Measurements from ENCODE around the gene LTBP1. TPM values are rescaled to one million over a fixed set of nuclear protein-coding genes. Genes with fewer than 3 reads are reported as not detected.

LTBP1 gene
- total RNA-seq, 6 experiments from 2014 or later: 260 to 409 (median 335) TPM

DNA sequence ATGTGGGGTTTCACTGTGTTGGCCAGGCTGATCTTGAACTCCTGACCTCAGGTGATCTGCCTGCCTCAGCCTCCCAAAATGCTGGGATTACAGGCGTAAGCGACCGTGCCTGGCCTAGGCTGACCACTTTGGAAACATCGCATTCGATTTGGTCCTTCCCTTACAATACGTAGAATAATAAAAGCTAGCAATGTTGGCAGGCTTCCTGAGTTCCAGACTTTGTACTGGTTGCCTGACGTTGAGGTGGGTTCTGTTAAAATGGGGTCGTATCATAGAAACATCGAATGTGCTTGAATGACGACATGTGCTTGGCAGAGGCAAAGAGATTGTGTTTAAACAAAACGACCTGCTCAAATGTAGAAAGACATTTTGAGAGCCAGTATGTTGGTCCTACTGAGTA lies 56.1 kb downstream of the LTBP1 start:
- H3K36me3 Mint-ChIP-seq (ENCODE audit: low read depth): no peaks in the 10 kb centered on the region
- H3K4me1 Mint-ChIP-seq (ENCODE audit: low read depth): peaks cover 28% of the 10 kb centered on the region
- H3K4me3 Mint-ChIP-seq: no peak overlapping the region
- peaks cover 3% of the 10 kb centered on the region; the same call in 1 of the 2 replicates for H3K27me3 Mint-ChIP-seq (ENCODE audit: insufficient read depth)
- no peak for DNase-seq
- H3K9me3 Mint-ChIP-seq: no peaks in the 10 kb centered on the region
- no peak overlapping the region for H3K27ac Mint-ChIP-seq
- TF ChIP-seq, protein P1, sequence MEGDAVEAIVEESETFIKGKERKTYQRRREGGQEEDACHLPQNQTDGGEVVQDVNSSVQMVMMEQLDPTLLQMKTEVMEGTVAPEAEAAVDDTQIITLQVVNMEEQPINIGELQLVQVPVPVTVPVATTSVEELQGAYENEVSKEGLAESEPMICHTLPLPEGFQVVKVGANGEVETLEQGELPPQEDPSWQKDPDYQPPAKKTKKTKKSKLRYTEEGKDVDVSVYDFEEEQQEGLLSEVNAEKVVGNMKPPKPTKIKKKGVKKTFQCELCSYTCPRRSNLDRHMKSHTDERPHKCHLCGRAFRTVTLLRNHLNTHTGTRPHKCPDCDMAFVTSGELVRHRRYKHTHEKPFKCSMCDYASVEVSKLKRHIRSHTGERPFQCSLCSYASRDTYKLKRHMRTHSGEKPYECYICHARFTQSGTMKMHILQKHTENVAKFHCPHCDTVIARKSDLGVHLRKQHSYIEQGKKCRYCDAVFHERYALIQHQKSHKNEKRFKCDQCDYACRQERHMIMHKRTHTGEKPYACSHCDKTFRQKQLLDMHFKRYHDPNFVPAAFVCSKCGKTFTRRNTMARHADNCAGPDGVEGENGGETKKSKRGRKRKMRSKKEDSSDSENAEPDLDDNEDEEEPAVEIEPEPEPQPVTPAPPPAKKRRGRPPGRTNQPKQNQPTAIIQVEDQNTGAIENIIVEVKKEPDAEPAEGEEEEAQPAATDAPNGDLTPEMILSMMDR (IDR thresholded peaks at IDR 0.05): no peak

DNA sequence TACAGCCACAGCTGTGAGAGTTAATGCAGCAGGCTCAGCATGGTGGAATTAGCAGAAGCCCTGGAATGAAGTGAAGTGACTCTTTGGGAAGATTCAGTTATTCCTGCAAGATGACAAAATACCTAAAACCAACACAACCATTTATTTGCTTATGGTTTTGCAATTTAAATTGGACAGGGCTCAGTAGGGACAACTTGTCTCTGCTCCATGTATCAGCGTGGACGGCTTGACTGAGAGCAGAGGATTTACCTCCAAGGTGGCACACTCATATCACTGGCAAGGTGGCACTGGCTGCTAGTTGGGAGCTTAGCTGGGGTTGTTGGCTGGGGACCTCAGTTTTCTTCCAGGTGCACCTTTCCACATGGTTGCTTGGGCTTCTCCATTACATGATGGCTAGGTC lies 58.3 kb downstream of the LTBP1 start:
- Mint-ChIP-seq H3K4me3 (no peak overlapping the region), H3K4me1 (ENCODE audit: low read depth) (peaks cover 30% of the 10 kb centered on the region), H3K9me3 (no peaks in the 10 kb centered on the region), H3K27ac (no peak overlapping the region), H3K36me3 (ENCODE audit: low read depth) (no peaks in the 10 kb centered on the region), H3K27me3 (ENCODE audit: insufficient read depth) (peaks cover 3% of the 10 kb centered on the region; the same call in 1 of the 2 replicates)
- no peak for DNase-seq
- TF ChIP-seq, protein P1 (IDR thresholded peaks at IDR 0.05): no peak

DNA sequence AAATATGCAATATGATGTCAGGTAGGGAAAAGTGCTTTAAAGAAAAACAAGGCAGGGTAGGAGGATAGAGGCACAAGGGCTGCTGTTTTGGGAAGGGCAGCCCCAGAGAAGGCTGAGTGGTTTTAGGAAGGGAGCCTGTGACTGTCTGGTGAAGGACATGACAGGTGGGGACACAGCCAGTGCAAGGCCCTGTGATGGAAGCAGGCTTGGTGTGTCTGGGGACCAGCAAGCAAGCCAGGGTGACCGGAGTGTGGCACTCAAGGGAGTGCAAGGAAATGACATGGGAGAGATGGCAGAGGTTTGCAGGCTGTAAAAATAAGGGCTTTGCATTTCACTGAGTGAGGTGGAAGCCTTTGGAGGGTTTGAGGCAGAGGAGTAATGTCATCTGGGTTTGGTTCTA lies 62.0 kb downstream of the LTBP1 start:
- Mint-ChIP-seq H3K9me3 (no peaks in the 10 kb centered on the region), H3K4me3 (no peak overlapping the region), H3K4me1 (ENCODE audit: low read depth) (peaks cover 29% of the 10 kb centered on the region), H3K27ac (no peak overlapping the region), H3K27me3 (ENCODE audit: insufficient read depth) (no peaks in the 10 kb centered on the region), H3K36me3 (ENCODE audit: low read depth) (no peaks in the 10 kb centered on the region)
- TF ChIP-seq, protein P1 (IDR thresholded peaks at IDR 0.05): no peak
- DNase-seq: no peak

DNA sequence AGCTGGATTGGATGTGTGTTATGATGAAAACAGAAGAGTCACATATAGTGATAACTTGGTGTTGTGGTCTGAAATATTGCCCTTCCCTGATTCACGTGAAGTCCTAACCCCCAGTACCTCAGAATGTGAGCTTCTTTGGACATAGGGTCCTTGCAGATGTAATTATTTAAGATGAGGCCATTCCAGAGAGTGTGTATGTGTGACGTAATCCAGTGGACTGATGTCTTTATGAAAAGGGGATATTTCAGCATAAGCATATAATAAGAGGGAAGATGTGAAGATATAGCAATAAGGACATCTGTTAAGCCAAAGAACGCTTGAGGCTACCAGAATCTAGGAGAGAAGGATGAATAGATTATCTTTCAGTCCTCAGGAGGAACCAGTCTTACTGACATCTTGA lies 62.5 kb downstream of the LTBP1 start:
- Mint-ChIP-seq H3K36me3 (ENCODE audit: low read depth) (no peaks in the 10 kb centered on the region), H3K27ac (no peak overlapping the region), H3K9me3 (no peaks in the 10 kb centered on the region), H3K4me1 (ENCODE audit: low read depth) (peaks cover 35% of the 10 kb centered on the region), H3K27me3 (ENCODE audit: insufficient read depth) (no peaks in the 10 kb centered on the region), H3K4me3 (no peak overlapping the region)
- no peak for DNase-seq
- TF ChIP-seq, protein P1 (IDR thresholded peaks at IDR 0.05): no peak

DNA sequence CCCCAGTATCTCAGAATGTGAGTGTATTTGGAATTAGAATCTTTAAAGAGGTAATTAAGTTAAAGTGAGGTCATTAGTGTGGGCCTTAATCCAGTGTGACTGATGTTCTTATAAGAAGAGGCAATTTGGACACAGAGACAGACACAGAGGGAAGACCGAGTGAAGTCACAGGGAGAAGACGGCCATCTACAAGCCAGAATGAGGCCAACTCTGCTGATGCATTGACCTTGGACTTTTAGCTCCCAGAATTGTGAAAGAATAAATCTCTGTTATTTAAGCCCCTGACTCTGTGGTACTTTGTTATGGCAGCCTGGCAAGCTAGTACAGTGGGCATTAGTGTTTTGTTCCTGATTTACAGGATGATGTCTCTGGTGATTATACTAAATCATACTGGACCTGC lies 64.6 kb downstream of the LTBP1 start:
- Mint-ChIP-seq H3K27me3 (ENCODE audit: insufficient read depth) (no peaks in the 10 kb centered on the region), H3K4me3 (no peak overlapping the region), H3K9me3 (peaks cover 5% of the 10 kb centered on the region), H3K27ac (no peak overlapping the region), H3K4me1 (ENCODE audit: low read depth) (peaks cover 56% of the 10 kb centered on the region), H3K36me3 (ENCODE audit: low read depth) (peaks cover 5% of the 10 kb centered on the region)
- DNase-seq: no peak
- TF ChIP-seq, protein P1 (IDR thresholded peaks at IDR 0.05): no peak

DNA sequence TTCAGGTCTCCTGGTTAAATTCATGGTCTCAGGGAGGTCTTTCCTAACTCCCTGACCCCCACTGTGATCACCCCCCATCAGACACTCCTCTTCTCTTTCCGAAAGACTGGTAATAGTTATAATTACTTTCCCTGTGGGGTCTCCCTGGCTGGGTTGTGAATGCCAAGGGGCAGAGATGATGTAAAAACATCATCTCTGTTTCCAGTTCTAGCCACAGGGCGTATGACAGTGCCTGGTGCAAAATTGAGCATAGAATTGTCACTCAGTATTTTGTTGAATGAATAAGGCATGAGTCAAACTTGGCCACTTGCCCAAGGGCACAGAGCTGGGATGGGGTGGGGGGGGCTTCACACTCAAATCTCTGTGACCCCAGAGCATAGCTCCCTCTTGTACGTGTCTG lies 65.2 kb downstream of the LTBP1 start:
- Mint-ChIP-seq H3K4me1 (ENCODE audit: low read depth) (peaks cover 56% of the 10 kb centered on the region), H3K4me3 (no peak overlapping the region; the same call in 1 of the 2 replicates), H3K36me3 (ENCODE audit: low read depth) (peaks cover 5% of the 10 kb centered on the region), H3K9me3 (peaks cover 5% of the 10 kb centered on the region), H3K27me3 (ENCODE audit: insufficient read depth) (no peaks in the 10 kb centered on the region), H3K27ac (peak overlapping the region; percentile 56; the same call in 1 of the 2 replicates)
- TF ChIP-seq, protein P1 (IDR thresholded peaks at IDR 0.05): no peak
- no peak for DNase-seq

All from HFFc6 (cell line).